H1 (cell line): ENCODE data around the gene C3orf49. TPM values are rescaled to one million over a fixed set of nuclear protein-coding genes. Genes with fewer than 3 reads are reported as not detected.

ENCODE experiments used
- CTCF ChIA-PET: fragments of 300-600 bp; sonication (Branson Sonifier 250); formaldehyde crosslinking; loops from one replicate; lab custom pipeline; 2021; ENCODE audit not compliant: partially characterized antibody; lab: Charles Lee
- POLR2A ChIA-PET: fragments of 300-600 bp; sonication (Branson Sonifier 250); formaldehyde crosslinking; loops from one replicate; lab custom pipeline; 2021; ENCODE audit warnings: inconsistent platforms; ENCODE audit not compliant: partially characterized antibody; lab: Charles Lee
- DNase-seq, 2 experiments: peaks; one replicate each; pipeline versions ENCODE4 v3.0.0 to v3.0.0-alpha.2; 2010 to 2022; ENCODE audit warnings: low spot score in 2 of 2, low read depth in 1 of 2, mixed read lengths in 1 of 2
- FAIRE-seq: peaks from 2 replicates; lab custom pipeline; 2011; peaks lifted over from hg19 to GRCh38; lab: Jason Lieb, UNC
- H2AFZ ChIP-seq: 2 replicates; pipeline ENCODE4 v1.8.1; 2012; ENCODE audit warnings: low read length, inconsistent platforms
- H2AK5ac ChIP-seq: 2 replicates; pipeline ENCODE4 v1.6.1; 2013; ENCODE audit warnings: low read depth, low read length
- H2BK120ac ChIP-seq: replicated peaks from 2 replicates; pipeline ENCODE3; 2013; ENCODE audit warnings: low read depth, low read length, inconsistent platforms
- H2BK12ac ChIP-seq: 2 replicates; pipeline ENCODE4 v1.6.1; 2013; ENCODE audit warnings: low read depth, low read length
- H2BK15ac ChIP-seq: 2 replicates; pipeline ENCODE4 v1.6.1; 2013; ENCODE audit warnings: low read length
- H2BK20ac ChIP-seq: 2 replicates; pipeline ENCODE4 v1.6.1; 2013; ENCODE audit warnings: low read length
- H2BK5ac ChIP-seq: 2 replicates; pipeline ENCODE4 v1.6.1; 2013; ENCODE audit warnings: low read depth, low read length
- H3K14ac ChIP-seq: 2 replicates; pipeline ENCODE4 v1.6.1; 2013; ENCODE audit warnings: inconsistent platforms; ENCODE audit not compliant: insufficient read length
- H3K18ac ChIP-seq: 2 replicates; pipeline ENCODE4 v1.6.1; 2013; ENCODE audit warnings: low read length; ENCODE audit errors: extremely low read depth
- H3K23ac ChIP-seq: 2 replicates; pipeline ENCODE4 v1.6.1; 2013; ENCODE audit warnings: inconsistent platforms; ENCODE audit not compliant: insufficient read length
- H3K23me2 ChIP-seq: 2 replicates; pipeline ENCODE4 v1.6.1; 2013; ENCODE audit warnings: low read depth, low read length
- H3K27ac ChIP-seq: 2 replicates; pipeline ENCODE4 v1.6.1; 2011; ENCODE audit warnings: low read depth, low read length, inconsistent platforms
- H3K27me3 ChIP-seq, 4 experiments: replicated peaks in 1 of 4; 1 replicate in 1 of 4; 2 replicates in 3 of 4; pipeline versions ENCODE4 v1.6.1 to v1.8.1; 2011 to 2013; ENCODE audit warnings: low read length in 3 of 4, mild to moderate bottlenecking in 3 of 4, inconsistent platforms in 2 of 4, mixed read lengths in 2 of 4, moderate library complexity in 1 of 4; ENCODE audit not compliant: control insufficient read depth in 3 of 4, insufficient read depth in 3 of 4; ENCODE audit errors: extremely low read depth in 1 of 4
- H3K36me3 ChIP-seq, 4 experiments: 2 replicates each; pipeline versions ENCODE4 v1.6.1 to v1.8.1; 2011 to 2013; ENCODE audit warnings: mild to moderate bottlenecking in 4 of 4, low read length in 3 of 4, moderate library complexity in 2 of 4, control low read depth in 1 of 4, inconsistent platforms in 1 of 4; ENCODE audit not compliant: insufficient read depth in 4 of 4, control insufficient read depth in 2 of 4
- H3K4ac ChIP-seq: replicated peaks from 2 replicates; pipeline ENCODE3; 2013; ENCODE audit warnings: low read length, low read depth, mixed read lengths, inconsistent platforms; ENCODE audit not compliant: insufficient read length
- H3K4me1 ChIP-seq, 4 experiments: replicated peaks in 1 of 4; 1 replicate in 1 of 4; 2 replicates in 3 of 4; pipeline versions ENCODE4 v1.6.1 to v1.8.1; 2011 to 2013; ENCODE audit warnings: low read length in 3 of 4, inconsistent platforms in 2 of 4, mixed read lengths in 1 of 4; ENCODE audit not compliant: insufficient read depth in 4 of 4, control insufficient read depth in 3 of 4
- H3K4me2 ChIP-seq, 2 experiments: 2 replicates each; pipeline versions ENCODE4 v1.6.1 to v1.8.1; 2011 to 2013; ENCODE audit warnings: low read depth in 2 of 2, low read length in 2 of 2, control low read depth in 1 of 2, inconsistent platforms in 1 of 2, mild to moderate bottlenecking in 1 of 2; ENCODE audit not compliant: insufficient read depth in 1 of 2
- H3K4me3 ChIP-seq, 4 experiments: fragments of 200-600, 300-600 bp in 1 of 4; sonication (generic), shearing (Covaris generic), sonication (Bioruptor Twin) in 1 of 4; 2 replicates each; pipeline versions ENCODE4 v1.5.1 to v1.8.1; 2011 to 2016; ENCODE audit warnings: low read length in 4 of 4, low read depth in 3 of 4, control low read depth in 2 of 4, inconsistent platforms in 2 of 4, mild to moderate bottlenecking in 2 of 4, mixed read lengths in 1 of 4, moderate library complexity in 1 of 4; ENCODE audit not compliant: insufficient read depth in 2 of 4; ENCODE audit errors: extremely low read depth in 1 of 4
- H3K56ac ChIP-seq: replicated peaks from 2 replicates; pipeline ENCODE3; 2013; ENCODE audit warnings: low read depth, mild to moderate bottlenecking, mixed read lengths, low read length, inconsistent platforms; ENCODE audit not compliant: insufficient read length
- H3K79me1 ChIP-seq: 2 replicates; pipeline ENCODE4 v1.6.1; 2013; ENCODE audit warnings: low read depth, low read length, control low read depth
- H3K79me2 ChIP-seq, 2 experiments: 2 replicates each; pipeline versions ENCODE4 v1.6.1 to v1.8.1; 2012 to 2013; ENCODE audit warnings: low read length in 2 of 2, mild to moderate bottlenecking in 2 of 2, inconsistent platforms in 1 of 2; ENCODE audit not compliant: insufficient read depth in 2 of 2, control insufficient read depth in 1 of 2
- H3K9ac ChIP-seq, 4 experiments: replicated peaks in 1 of 4; 1 replicate in 1 of 4; 2 replicates in 3 of 4; pipeline versions ENCODE4 v1.6.1 to v1.8.1; 2011 to 2013; ENCODE audit warnings: low read depth in 3 of 4, low read length in 3 of 4, control low read depth in 2 of 4, mild to moderate bottlenecking in 2 of 4, moderate library complexity in 2 of 4, inconsistent platforms in 1 of 4; ENCODE audit errors: extremely low read depth in 1 of 4
- H3K9me3 ChIP-seq, 2 experiments: 2 replicates each; pipeline versions ENCODE4 v1.6.1 to v1.8.1; 2012 to 2013; ENCODE audit warnings: mild to moderate bottlenecking in 2 of 2, moderate library complexity in 2 of 2, control low read depth in 1 of 2, inconsistent platforms in 1 of 2, low read depth in 1 of 2, low read length in 1 of 2, mixed read lengths in 1 of 2; ENCODE audit not compliant: insufficient read depth in 2 of 2
- H4K20me1 ChIP-seq, 2 experiments: replicated peaks in 1 of 2; 2 replicates each; pipeline versions ENCODE3 to v1.8.1; 2011 to 2013; ENCODE audit warnings: inconsistent platforms in 2 of 2, low read length in 2 of 2, mild to moderate bottlenecking in 1 of 2; ENCODE audit not compliant: insufficient read depth in 2 of 2, control insufficient read depth in 1 of 2
- H4K5ac ChIP-seq: 2 replicates; pipeline ENCODE4 v1.6.1; 2013; ENCODE audit warnings: low read length, low read depth, mixed read lengths, inconsistent platforms; ENCODE audit not compliant: insufficient read length
- H4K8ac ChIP-seq: 2 replicates; pipeline ENCODE4 v1.8.0; 2013; ENCODE audit warnings: mild to moderate bottlenecking, moderate library complexity, low read length, inconsistent platforms; ENCODE audit not compliant: insufficient read depth; ENCODE audit errors: extremely low read depth
- H4K91ac ChIP-seq: replicated peaks from 2 replicates; pipeline ENCODE3; 2013; ENCODE audit warnings: low read length, mixed read lengths, inconsistent platforms; ENCODE audit not compliant: insufficient read length
- ATF2 ChIP-seq: IDR thresholded peaks from 2 replicates; pipeline ENCODE4 v1.6.1; 2012; ENCODE audit warnings: low read length, inconsistent platforms
- CBX8 ChIP-seq: fragments of 300-800, 300-1000 bp; sonication (generic); IDR thresholded peaks from 2 replicates; pipeline ENCODE4 v1.7.1; 2016; ENCODE audit warnings: low read depth, low read length, borderline replicate concordance
- CTBP2 ChIP-seq: IDR thresholded peaks from 2 replicates; pipeline ENCODE4 v1.7.0; 2011; ENCODE audit warnings: borderline replicate concordance, mild to moderate bottlenecking, moderate library complexity, mixed read lengths, low read length; ENCODE audit not compliant: insufficient read depth, insufficient read length
- EGR1 ChIP-seq: IDR thresholded peaks from 2 replicates; pipeline ENCODE4 v1.6.1; 2011; ENCODE audit warnings: low read depth, low read length, borderline replicate concordance
- GABPA ChIP-seq: IDR thresholded peaks from 2 replicates; pipeline ENCODE4 v1.6.1; 2011; ENCODE audit warnings: mild to moderate bottlenecking, low read length, moderate library complexity, borderline replicate concordance; ENCODE audit not compliant: insufficient read depth
- RAD21 ChIP-seq, 2 experiments: IDR thresholded peaks in 1 of 2; conservative IDR thresholded peaks in 1 of 2; 2 replicates each; pipeline ENCODE4 v1.6.1; 2011; ENCODE audit warnings: low read depth in 2 of 2, low read length in 2 of 2, improper control_type of control experiment in 1 of 2, inconsistent platforms in 1 of 2, mild to moderate bottlenecking in 1 of 2, moderate library complexity in 1 of 2
- RFX5 ChIP-seq: IDR thresholded peaks from 2 replicates; pipeline ENCODE4 v1.6.1; 2011; ENCODE audit warnings: low read depth, low read length, improper control_type of control experiment, borderline replicate concordance
- SAP30 ChIP-seq: fragments of 300-600 bp; sonication (generic); IDR thresholded peaks from 2 replicates; pipeline ENCODE4 v1.7.1; 2012; ENCODE audit warnings: low read length, moderate library complexity, mild to moderate bottlenecking, inconsistent platforms; ENCODE audit not compliant: insufficient read depth, insufficient replicate concordance
- SIN3A ChIP-seq, 2 experiments: IDR thresholded peaks in 1 of 2; conservative IDR thresholded peaks in 1 of 2; 2 replicates each; pipeline ENCODE4 v1.6.1; 2011 to 2012; ENCODE audit warnings: low read length in 2 of 2, improper control_type of control experiment in 1 of 2, low read depth in 1 of 2, mild to moderate bottlenecking in 1 of 2
- TAF7 ChIP-seq: optimal IDR thresholded peaks from 2 replicates; pipeline ENCODE3; 2011; ENCODE audit warnings: low read depth, mild to moderate bottlenecking, inconsistent platforms, low read length, moderate library complexity, borderline replicate concordance
- TBP ChIP-seq: IDR thresholded peaks from 2 replicates; pipeline ENCODE4 v1.6.1; 2011; ENCODE audit warnings: low read depth, low read length, improper control_type of control experiment
- WGBS, 2 experiments: shearing (Covaris generic) in 1 of 2; methylation state at CpG; one replicate each; pipeline versions ENCODE4 v1.1.6 to v1.1.7; 2013 to 2015; ENCODE audit warnings: low lambda C conversion rate in 2 of 2, mixed read lengths in 2 of 2, inconsistent platforms in 1 of 2, low coverage in 1 of 2, missing lambda C conversion rate in 1 of 2; ENCODE audit not compliant: insufficient replicate concordance in 2 of 2, insufficient coverage in 1 of 2, insufficient read length in 1 of 2; ENCODE audit errors: extremely low coverage in 1 of 2, missing lambda C conversion rate in 1 of 2; 5-methylcytosine and 5-hydroxymethylcytosine counted together
- polyA plus RNA-seq, 7 experiments: library from polyadenylated mRNA; depleted of rRNA in 3 of 7; stranded (reverse) in 5 of 7; unstranded in 2 of 7; fragments of >200 nt in 5 of 7; fragments of 200-250 nt in 2 of 7; gene quantifications; 1 replicate in 5 of 7; 2 replicates in 1 of 7; 4 replicates in 1 of 7; pipeline versions ENCODE4 v1.2.1 to v1.2.3, GENCODE V29; 2011 to 2013; ENCODE audit warnings: missing spikeins in 2 of 7, mixed read lengths in 2 of 7
- total RNA-seq: library from RNA; stranded (reverse); fragmentation: NEBNext Ultra II Directional; extraction: Animal tissue kit (Norgen Biotek cat#: 25700); gene quantifications from 2 replicates; pipeline ENCODE4 v1.2.1, GENCODE V29; 2021

Gene C3orf49
- total and polyA plus RNA-seq, 2 of the 8 experiments (the other 6 are each of a cell fraction or from before 2014, with no cell fraction given) = not detected

- Histone ChIP-seq H3K4ac (no peak overlapping the region), H4K91ac (no peak overlapping the region), H3K27ac (no peak overlapping the region), H2BK12ac (no peak overlapping the region), H3K79me1 (no peaks in the 10 kb centered on the region), H2AFZ (no peak overlapping the region), H2AK5ac (no peak overlapping the region), H4K5ac (no peak overlapping the region), H4K20me1 (no peaks in the 10 kb centered on the region), H3K14ac (no peak overlapping the region), H3K79me2 (peaks cover 0 to 21% of the 10 kb centered on the region in 2 experiments; a peak in 2 of 4 replicates), H4K8ac (no peak overlapping the region), H2BK120ac (no peak overlapping the region), H3K9me3 (no peaks in the 10 kb centered on the region), H3K4me3 (no peak overlapping the region), H3K23ac (no peak overlapping the region), H2BK15ac (no peak overlapping the region), H3K18ac (no peak overlapping the region), H3K56ac (no peak overlapping the region), H3K4me2 (no peak overlapping the region), H3K4me1 (peaks cover 0 to 13% (median 4%) of the 10 kb centered on the region in 4 experiments; a peak in 4 of 7 replicates), H3K36me3 (no peaks in the 10 kb centered on the region), H3K23me2 (no peaks in the 10 kb centered on the region), H3K9ac (no peak overlapping the region), H2BK20ac (no peak overlapping the region), H3K27me3 (no peaks in the 10 kb centered on the region), H2BK5ac (no peak overlapping the region)
- FAIRE-seq = no peak
- ChIA-PET POLR2A (interaction anchor here (0.6 to 1.3 kb wide), 2 partner anchors 8 to 12 kb away, joined by 3 read pairs; no protein-coding TSS in a partner anchor), CTCF (interaction anchor here (1.4 kb wide), 1 partner anchor 27 kb away, joined by 4 read pairs; no protein-coding TSS in a partner anchor)
- 89% methylated on average over 3 of the region's 3 CpGs; no CpG with 5 or more reads in 1 of the 2 experiments for WGBS, 2 experiments
- DNase-seq = no peak
- no peak for TF ChIP-seq TBP
- TF ChIP-seq CBX8 = no peak
- TF ChIP-seq SIN3A (conservative IDR thresholded peaks at IDR 0.05 in 1 of 2, IDR thresholded peaks at IDR 0.05 in 1 of 2; ENCODE audit: low read depth in 1 of 2, low read length in 2 of 2) = no peak
- TF ChIP-seq RFX5 = no peak
- TF ChIP-seq EGR1 = no peak
- TF ChIP-seq ATF2 = no peak
- no peak for TF ChIP-seq CTBP2
- no peak for TF ChIP-seq TAF7
- TF ChIP-seq GABPA = no peak
- TF ChIP-seq SAP30 = no peak
- no peak for TF ChIP-seq RAD21 (IDR thresholded peaks at IDR 0.05 in 1 of 2, conservative IDR thresholded peaks at IDR 0.05 in 1 of 2; ENCODE audit: low read depth in 2 of 2, low read length in 2 of 2)
These were observed 32.2 kb downstream of the C3orf49 start for GRCh38 chr3:63851287-63851686.
